HepG2 (cell line): ENCODE data around the gene KRTAP5-4. TPM values are rescaled to one million over a fixed set of nuclear protein-coding genes. Genes with fewer than 3 reads are reported as not detected.
A peak's percentile ranks its signal among the peaks of the same experiment; 100 is the strongest.

ENCODE experiments used
- AKAP8 ChIP-seq: sonication (generic); formaldehyde crosslinking; IDR thresholded peaks from 2 replicates; pipeline ENCODE4 v1.5.1; 2020; ENCODE audit warnings: mild to moderate bottlenecking, missing genetic modification reagents
- DMAP1 ChIP-seq: IDR thresholded peaks from 2 replicates; pipeline ENCODE4 v1.6.1; 2016
- FOSL2 ChIP-seq: sonication (generic); formaldehyde crosslinking; IDR thresholded peaks from 2 replicates; pipeline ENCODE4 v1.4.0; 2020; ENCODE audit warnings: missing genetic modification reagents
- FOXO1 ChIP-seq: sonication (generic); formaldehyde crosslinking; IDR thresholded peaks from 2 replicates; pipeline ENCODE4 v1.4.0; 2020; ENCODE audit warnings: missing genetic modification reagents
- HDAC2 ChIP-seq: sonication (generic); formaldehyde crosslinking; IDR thresholded peaks from 2 replicates; pipeline ENCODE4 v1.4.0; 2020; ENCODE audit warnings: missing genetic modification reagents
- HNRNPLL ChIP-seq: fragments of 200-400 bp; formaldehyde crosslinking; IDR thresholded peaks from 2 replicates; pipeline ENCODE4 v1.6.1; 2017; ENCODE audit warnings: mild to moderate bottlenecking, low read depth, low read length; ENCODE audit not compliant: poor library complexity, severe bottlenecking
- MAF1 ChIP-seq: sonication (generic); formaldehyde crosslinking; IDR thresholded peaks from 2 replicates; pipeline ENCODE4 v1.5.0; 2020; ENCODE audit warnings: missing genetic modification reagents, borderline replicate concordance
- MAFF ChIP-seq: IDR thresholded peaks from 2 replicates; pipeline ENCODE4 v1.6.1; 2011; ENCODE audit warnings: low read depth, low read length, improper control_type of control experiment
- MEIS1 ChIP-seq: sonication (generic); formaldehyde crosslinking; IDR thresholded peaks from 2 replicates; pipeline ENCODE4 v1.9.0; 2021; ENCODE audit warnings: mild to moderate bottlenecking, missing genetic modification reagents, moderate library complexity, borderline replicate concordance
- MTA1 ChIP-seq: sonication (generic); formaldehyde crosslinking; IDR thresholded peaks from 2 replicates; pipeline ENCODE4 v1.4.0; 2020; ENCODE audit warnings: missing genetic modification reagents, mild to moderate bottlenecking, borderline replicate concordance
- NFKB2 ChIP-seq: sonication (generic); formaldehyde crosslinking; IDR thresholded peaks from 2 replicates; pipeline ENCODE4 v1.4.0; 2020; ENCODE audit warnings: missing genetic modification reagents, borderline replicate concordance
- NKX3-1 ChIP-seq: sonication (generic); formaldehyde crosslinking; IDR thresholded peaks from 2 replicates; pipeline ENCODE4 v1.5.0; 2020; ENCODE audit warnings: missing genetic modification reagents
- PHF8 ChIP-seq: sonication (generic); formaldehyde crosslinking; IDR thresholded peaks from 2 replicates; pipeline ENCODE4 v1.5.0; 2020; ENCODE audit warnings: missing genetic modification reagents
- RXRA ChIP-seq: sonication (generic); formaldehyde crosslinking; IDR thresholded peaks from 2 replicates; pipeline ENCODE4 v1.5.1; 2020; ENCODE audit warnings: missing genetic modification reagents
- SALL1 ChIP-seq: sonication (generic); formaldehyde crosslinking; IDR thresholded peaks from 2 replicates; pipeline ENCODE4 v1.8.0; 2022; ENCODE audit warnings: mild to moderate bottlenecking, missing genetic modification reagents
- SPEN ChIP-seq: sonication (generic); formaldehyde crosslinking; IDR thresholded peaks from 2 replicates; pipeline ENCODE4 v1.5.1; 2020; ENCODE audit warnings: low read depth, mild to moderate bottlenecking, missing genetic modification reagents
- ZFY ChIP-seq: sonication (generic); formaldehyde crosslinking; IDR thresholded peaks from 2 replicates; pipeline ENCODE4 v1.4.0; 2020; ENCODE audit warnings: missing genetic modification reagents
- ZNF225 ChIP-seq: sonication (generic); formaldehyde crosslinking; IDR thresholded peaks from 2 replicates; pipeline ENCODE4 v1.4.0; 2020; ENCODE audit warnings: mild to moderate bottlenecking, missing genetic modification reagents
- ZNF746 ChIP-seq: sonication (generic); formaldehyde crosslinking; IDR thresholded peaks from 2 replicates; pipeline ENCODE4 v1.8.0; 2022; ENCODE audit warnings: mild to moderate bottlenecking, missing genetic modification reagents
- ZNF781 ChIP-seq: sonication (generic); formaldehyde crosslinking; IDR thresholded peaks from 2 replicates; pipeline ENCODE4 v1.5.1; 2020; ENCODE audit warnings: borderline replicate concordance, mild to moderate bottlenecking, missing genetic modification reagents; ENCODE audit errors: not compliant biosample characterization
- ZNF788 ChIP-seq: sonication (generic); formaldehyde crosslinking; IDR thresholded peaks from 2 replicates; pipeline ENCODE4 v1.5.0; 2020; ENCODE audit warnings: mild to moderate bottlenecking, missing genetic modification reagents, borderline replicate concordance
- polyA plus RNA-seq, 8 experiments: library from polyadenylated mRNA; depleted of rRNA in 3 of 8; stranded (reverse) in 7 of 8; unstranded in 1 of 8; fragments of >200 nt; fragmentation: Illumina TruSeq in 4 of 8; extraction: Trizol in 4 of 8; gene quantifications; 2 replicates each; pipeline versions ENCODE4 v1.2.1 to v1.2.3, GENCODE V29; 2011 to 2016; ENCODE audit warnings: low read depth in 4 of 8, missing spikeins in 1 of 8, mixed read lengths in 1 of 8; ENCODE audit not compliant: insufficient read depth in 1 of 8
- total RNA-seq, 5 experiments: library from RNA; depleted of rRNA; stranded (reverse); fragments of >200 nt; fragmentation: Illumina TruSeq; extraction: Trizol; gene quantifications; 2 replicates each; pipeline ENCODE4 v1.2.3, GENCODE V29; 2016; ENCODE audit warnings: low read depth in 1 of 5
- TF ChIP-seq, protein P1 (sequence below): sonication (generic); formaldehyde crosslinking; IDR thresholded peaks from 2 replicates; pipeline ENCODE4 v1.5.1; 2020; ENCODE audit warnings: mild to moderate bottlenecking, moderate library complexity, missing genetic modification reagents
- TF ChIP-seq, protein P2 (sequence below): sonication (generic); formaldehyde crosslinking; IDR thresholded peaks from 2 replicates; pipeline ENCODE4 v1.4.0; 2020; ENCODE audit warnings: missing genetic modification reagents, mild to moderate bottlenecking, borderline replicate concordance
- TF ChIP-seq, protein P3 (sequence below): IDR thresholded peaks from 2 replicates; pipeline ENCODE4 v1.6.1; 2016; ENCODE audit warnings: missing genetic modification reagents, missing compliant biosample characterization
- TF ChIP-seq, protein P4 (sequence below): IDR thresholded peaks from 2 replicates; pipeline ENCODE4 v1.6.1; 2016

Gene KRTAP5-4
- total and polyA plus RNA-seq, 2 of the 13 experiments (the other 11 are each of a cell fraction or from before 2014, with no cell fraction given): not detected

DNA sequence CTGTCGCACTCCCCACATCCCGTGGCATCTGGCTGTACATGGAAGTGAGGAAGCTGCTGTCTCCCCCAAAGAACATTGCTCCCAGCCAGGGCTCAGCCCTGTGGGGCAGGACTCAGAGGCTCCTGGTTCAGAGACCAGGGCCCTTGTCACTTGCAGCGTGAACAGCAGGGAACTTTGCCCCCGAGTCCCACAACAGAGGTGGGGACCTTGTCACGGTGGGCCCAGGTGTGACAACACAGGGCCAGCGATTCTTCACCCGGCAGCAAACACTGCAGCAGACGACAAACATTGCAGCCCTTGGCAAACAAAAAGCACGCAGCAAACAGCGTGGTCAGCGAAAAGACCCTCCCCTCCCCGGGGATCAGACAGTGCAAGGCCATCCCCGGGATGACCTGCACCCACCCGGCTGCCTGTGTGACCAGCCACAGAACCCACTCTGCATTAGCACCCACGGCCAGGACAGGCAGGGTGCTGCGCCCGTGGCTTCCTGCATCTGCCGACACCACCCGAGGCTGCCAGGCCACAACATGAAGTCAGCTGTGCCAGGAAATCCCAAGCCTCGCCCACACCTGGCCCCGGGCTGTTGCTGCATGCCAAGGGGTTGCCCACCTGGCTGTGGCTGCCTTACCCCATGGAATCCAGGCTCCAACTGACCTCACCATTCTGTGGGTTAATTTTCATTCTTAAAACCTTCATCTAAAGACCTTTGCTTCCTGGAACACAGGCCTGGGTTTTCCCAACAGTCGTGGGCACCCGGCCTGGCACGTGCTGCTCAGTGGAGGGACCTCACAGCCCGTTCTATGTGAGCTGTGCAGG, 39.7 kb upstream of the KRTAP5-4 start (continued):
- TF ChIP-seq, protein P1, sequence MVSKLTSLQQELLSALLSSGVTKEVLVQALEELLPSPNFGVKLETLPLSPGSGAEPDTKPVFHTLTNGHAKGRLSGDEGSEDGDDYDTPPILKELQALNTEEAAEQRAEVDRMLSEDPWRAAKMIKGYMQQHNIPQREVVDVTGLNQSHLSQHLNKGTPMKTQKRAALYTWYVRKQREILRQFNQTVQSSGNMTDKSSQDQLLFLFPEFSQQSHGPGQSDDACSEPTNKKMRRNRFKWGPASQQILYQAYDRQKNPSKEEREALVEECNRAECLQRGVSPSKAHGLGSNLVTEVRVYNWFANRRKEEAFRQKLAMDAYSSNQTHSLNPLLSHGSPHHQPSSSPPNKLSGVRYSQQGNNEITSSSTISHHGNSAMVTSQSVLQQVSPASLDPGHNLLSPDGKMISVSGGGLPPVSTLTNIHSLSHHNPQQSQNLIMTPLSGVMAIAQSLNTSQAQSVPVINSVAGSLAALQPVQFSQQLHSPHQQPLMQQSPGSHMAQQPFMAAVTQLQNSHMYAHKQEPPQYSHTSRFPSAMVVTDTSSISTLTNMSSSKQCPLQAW (CRISPR knock-in tag): peak; percentile 31; the same call in 1 of the 2 replicates
- peak; percentile 98 for TF ChIP-seq FOXO1 (CRISPR knock-in tag)
- peak; percentile 24 for TF ChIP-seq HNRNPLL
- TF ChIP-seq DMAP1: peak; percentile 46; the same call in 1 of the 2 replicates
- peak; percentile 74; the same call in 1 of the 2 replicates for TF ChIP-seq NFKB2 (CRISPR knock-in tag)
- TF ChIP-seq ZNF788 (CRISPR knock-in tag): peak; percentile 42; the same call in 1 of the 2 replicates
- peak; percentile 60; the same call in 1 of the 2 replicates for TF ChIP-seq SPEN
- 0 out of 2 replicates have a peak, but pooled peaks have one; percentile 32 for TF ChIP-seq NKX3-1 (CRISPR knock-in tag)
- TF ChIP-seq PHF8 (CRISPR knock-in tag): peak; percentile 34; the same call in 1 of the 2 replicates
- TF ChIP-seq HDAC2 (CRISPR knock-in tag): peak; percentile 85
- 0 out of 2 replicates have a peak, but pooled peaks have one; percentile 34 for TF ChIP-seq MAF1 (CRISPR knock-in tag)
- peak; percentile 63 for TF ChIP-seq MAFF
- TF ChIP-seq AKAP8: 0 out of 2 replicates have a peak, but pooled peaks have one; percentile 37
- TF ChIP-seq, protein P2, sequence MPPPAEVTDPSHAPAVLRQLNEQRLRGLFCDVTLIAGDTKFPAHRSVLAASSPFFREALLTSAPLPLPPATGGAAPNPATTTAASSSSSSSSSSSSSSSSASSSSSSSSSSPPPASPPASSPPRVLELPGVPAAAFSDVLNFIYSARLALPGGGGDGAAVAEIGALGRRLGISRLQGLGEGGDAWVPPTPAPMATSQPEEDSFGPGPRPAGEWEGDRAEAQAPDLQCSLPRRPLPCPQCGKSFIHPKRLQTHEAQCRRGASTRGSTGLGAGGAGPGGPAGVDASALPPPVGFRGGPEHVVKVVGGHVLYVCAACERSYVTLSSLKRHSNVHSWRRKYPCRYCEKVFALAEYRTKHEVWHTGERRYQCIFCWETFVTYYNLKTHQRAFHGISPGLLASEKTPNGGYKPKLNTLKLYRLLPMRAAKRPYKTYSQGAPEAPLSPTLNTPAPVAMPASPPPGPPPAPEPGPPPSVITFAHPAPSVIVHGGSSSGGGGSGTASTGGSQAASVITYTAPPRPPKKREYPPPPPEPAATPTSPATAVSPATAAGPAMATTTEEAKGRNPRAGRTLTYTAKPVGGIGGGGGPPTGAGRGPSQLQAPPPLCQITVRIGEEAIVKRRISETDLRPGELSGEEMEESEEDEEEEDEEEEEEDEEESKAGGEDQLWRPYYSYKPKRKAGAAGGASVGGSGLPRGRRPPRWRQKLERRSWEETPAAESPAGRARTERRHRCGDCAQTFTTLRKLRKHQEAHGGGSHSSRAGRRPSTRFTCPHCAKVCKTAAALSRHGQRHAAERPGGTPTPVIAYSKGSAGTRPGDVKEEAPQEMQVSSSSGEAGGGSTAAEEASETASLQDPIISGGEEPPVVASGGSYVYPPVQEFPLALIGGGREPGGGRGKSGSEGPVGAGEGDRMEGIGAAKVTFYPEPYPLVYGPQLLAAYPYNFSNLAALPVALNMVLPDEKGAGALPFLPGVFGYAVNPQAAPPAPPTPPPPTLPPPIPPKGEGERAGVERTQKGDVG (CRISPR knock-in tag): peak; percentile 91
- peak; percentile 90 for TF ChIP-seq SALL1 (CRISPR knock-in tag)
- peak; percentile 93 for TF ChIP-seq RXRA (CRISPR knock-in tag)
- peak; percentile 73 for TF ChIP-seq FOSL2 (CRISPR knock-in tag)
- TF ChIP-seq MTA1 (CRISPR knock-in tag): peak; percentile 65; the same call in 1 of the 2 replicates
- TF ChIP-seq, protein P3, sequence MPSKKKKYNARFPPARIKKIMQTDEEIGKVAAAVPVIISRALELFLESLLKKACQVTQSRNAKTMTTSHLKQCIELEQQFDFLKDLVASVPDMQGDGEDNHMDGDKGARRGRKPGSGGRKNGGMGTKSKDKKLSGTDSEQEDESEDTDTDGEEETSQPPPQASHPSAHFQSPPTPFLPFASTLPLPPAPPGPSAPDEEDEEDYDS (CRISPR knock-in tag): peak; percentile 87
- TF ChIP-seq MEIS1 (CRISPR knock-in tag): peak; percentile 47; the same call in 1 of the 2 replicates
- TF ChIP-seq ZNF781 (CRISPR knock-in tag): peak; percentile 35
- TF ChIP-seq, protein P4, sequence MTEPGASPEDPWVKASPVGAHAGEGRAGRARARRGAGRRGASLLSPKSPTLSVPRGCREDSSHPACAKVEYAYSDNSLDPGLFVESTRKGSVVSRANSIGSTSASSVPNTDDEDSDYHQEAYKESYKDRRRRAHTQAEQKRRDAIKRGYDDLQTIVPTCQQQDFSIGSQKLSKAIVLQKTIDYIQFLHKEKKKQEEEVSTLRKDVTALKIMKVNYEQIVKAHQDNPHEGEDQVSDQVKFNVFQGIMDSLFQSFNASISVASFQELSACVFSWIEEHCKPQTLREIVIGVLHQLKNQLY (CRISPR knock-in tag): peak; percentile 99
- TF ChIP-seq ZFY (CRISPR knock-in tag): peak; percentile 46
- TF ChIP-seq ZNF746 (CRISPR knock-in tag): peak; percentile 67
- TF ChIP-seq ZNF225 (CRISPR knock-in tag): peak; percentile 64; the same call in 1 of the 2 replicates
